GM18519 (cell line): ENCODE measurements around the gene TAS2R8.

Experiments used
- ATAC-seq: cut with Tn5 transposase; IDR thresholded peaks from one replicate; pipeline ENCODE4 v1.9.1; 2021; ENCODE audit warnings: mild to moderate bottlenecking, moderate library complexity; ENCODE audit not compliant: unreplicated experiment, low FRiP score

TAS2R8 gene

DNA sequence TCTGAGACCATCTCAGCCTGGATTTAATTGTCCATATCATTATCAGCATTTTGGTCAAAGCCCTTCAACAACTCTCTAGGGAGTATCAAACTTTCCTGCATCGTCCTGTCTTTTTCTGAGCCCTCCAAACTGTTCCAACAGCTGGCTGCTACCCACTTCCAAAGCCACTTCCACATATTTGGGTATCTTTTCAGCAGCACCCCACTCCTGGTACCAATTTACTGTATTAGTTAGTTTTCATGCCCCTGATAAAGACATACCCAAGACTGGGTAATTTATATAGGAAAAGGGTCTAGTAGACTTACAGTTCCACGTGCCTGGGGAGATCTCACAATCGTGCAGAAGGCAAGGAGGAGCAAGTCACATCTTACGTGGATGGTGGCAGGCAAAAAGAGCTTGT, 50.9 kb downstream of the TAS2R8 start:
- no peak for ATAC-seq
